Suppressor macrophage treated with lipopolysaccharide for 4 hours (primary cell): Measurements from ENCODE around the gene HMOX1.

ENCODE experiments used
- DNase-seq: peaks from one replicate; pipeline ENCODE4 v3.0.0-alpha.2; 2020

Gene HMOX1

DNA sequence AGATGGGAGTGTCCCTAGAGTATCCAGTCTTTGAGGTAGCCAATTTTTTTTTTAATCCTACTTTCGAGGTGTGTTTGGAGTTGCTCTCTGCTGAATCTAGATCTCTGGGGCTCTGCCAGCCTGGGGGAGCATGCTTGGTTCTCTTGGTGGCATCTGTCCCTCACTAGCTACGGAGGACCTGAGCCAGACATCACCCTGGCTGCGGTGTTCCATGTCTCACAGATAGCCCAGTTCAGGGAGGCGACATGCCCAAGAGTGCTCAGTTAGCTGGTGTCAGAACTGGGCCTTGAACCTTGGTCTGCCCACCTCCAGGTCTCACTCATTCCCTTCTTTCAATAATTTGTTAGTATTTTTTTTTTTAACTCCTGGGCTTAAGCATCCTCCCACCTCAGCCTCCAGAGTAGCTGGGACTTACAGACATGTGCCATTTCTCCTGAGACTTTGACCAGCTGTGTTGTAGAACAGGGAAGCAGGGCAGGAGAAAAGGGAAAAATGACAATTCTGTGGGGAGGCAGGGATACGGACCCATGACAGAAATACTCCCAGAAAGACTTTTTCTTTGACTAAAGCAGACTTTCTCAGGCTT, 621 bp downstream of the HMOX1 start:
- no peak for DNase-seq

DNA sequence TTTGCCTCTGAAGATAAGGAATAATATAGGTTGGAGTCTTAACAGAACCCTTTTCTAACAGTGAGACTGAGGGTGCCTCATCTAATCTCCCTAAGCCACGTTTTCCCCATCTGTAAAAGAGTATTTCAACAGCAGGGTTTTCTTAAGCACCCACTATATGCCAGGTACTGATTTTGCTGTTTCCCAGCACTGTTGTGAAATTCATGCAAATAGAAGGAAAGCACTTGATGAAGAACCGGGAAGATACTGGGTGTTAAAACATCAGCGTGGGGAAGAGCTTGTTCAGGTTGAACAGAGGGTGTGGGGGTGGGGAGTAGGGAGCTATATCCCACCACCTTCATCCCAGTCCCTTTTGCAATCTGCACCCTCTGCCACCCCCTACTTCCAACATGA, 2.8 kb downstream of the HMOX1 start:
- peak; percentile 58 for DNase-seq

DNA sequence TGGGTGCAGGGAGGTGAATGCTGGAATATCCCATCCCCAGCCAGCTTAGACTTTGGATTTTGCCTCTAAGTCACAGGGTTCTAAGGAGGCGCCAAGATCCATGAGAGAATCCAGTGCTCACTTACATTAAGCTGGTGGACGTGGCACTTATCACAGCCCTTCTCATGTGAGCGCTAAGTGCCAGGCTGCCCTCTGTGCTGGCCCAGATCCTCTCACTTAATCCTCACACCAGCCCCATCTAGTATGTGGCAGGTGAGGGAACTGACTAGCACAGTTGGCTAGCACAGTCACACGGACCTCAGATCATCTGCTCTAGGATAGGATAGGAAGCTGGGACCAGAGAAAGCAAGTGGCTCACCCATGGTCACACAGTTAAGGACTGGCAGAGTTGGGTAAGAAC, 3.6 kb downstream of the HMOX1 start:
- no peak for DNase-seq

DNA sequence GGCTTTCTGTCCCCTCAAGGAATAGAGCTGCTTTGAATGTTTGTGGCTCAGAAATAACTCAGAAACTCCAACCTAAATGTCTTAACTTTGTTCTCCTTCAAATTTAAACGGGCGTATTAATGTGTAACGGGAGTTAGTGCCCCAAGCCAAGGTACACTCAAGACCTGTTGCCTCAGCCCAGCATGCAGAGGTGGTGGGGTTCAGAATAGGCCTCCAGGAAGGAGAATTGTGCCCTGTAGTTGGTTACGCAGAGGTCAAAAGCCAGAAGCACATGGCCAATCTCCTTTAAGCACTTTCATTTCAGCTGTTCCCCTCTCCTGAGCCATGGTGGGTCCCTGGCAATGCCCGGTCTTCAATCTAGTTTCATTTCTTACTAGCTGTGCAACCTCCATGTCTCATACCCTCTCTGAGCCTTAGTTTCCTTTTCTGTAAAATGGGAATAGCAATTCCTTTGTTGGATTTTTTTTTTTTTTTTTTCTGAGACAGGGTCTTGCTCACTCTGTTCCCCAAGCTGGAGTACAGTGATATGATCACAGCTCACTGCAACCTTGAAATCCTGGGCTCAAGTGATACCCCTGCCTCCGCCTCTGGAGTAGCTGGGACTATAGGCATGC, 4.2 kb downstream of the HMOX1 start:
- DNase-seq, result no peak

DNA sequence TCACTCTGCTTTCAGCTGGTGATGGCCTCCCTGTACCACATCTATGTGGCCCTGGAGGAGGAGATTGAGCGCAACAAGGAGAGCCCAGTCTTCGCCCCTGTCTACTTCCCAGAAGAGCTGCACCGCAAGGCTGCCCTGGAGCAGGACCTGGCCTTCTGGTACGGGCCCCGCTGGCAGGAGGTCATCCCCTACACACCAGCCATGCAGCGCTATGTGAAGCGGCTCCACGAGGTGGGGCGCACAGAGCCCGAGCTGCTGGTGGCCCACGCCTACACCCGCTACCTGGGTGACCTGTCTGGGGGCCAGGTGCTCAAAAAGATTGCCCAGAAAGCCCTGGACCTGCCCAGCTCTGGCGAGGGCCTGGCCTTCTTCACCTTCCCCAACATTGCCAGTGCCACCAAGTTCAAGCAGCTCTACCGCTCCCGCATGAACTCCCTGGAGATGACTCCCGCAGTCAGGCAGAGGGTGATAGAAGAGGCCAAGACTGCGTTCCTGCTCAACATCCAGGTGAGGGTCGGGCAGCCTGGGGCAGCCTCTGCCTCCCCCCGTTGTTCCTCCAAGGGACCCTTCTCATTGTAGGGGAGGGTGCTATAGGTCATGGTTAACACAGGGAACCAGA, 5.9 kb downstream of the HMOX1 start:
- DNase-seq, result no peak

DNA sequence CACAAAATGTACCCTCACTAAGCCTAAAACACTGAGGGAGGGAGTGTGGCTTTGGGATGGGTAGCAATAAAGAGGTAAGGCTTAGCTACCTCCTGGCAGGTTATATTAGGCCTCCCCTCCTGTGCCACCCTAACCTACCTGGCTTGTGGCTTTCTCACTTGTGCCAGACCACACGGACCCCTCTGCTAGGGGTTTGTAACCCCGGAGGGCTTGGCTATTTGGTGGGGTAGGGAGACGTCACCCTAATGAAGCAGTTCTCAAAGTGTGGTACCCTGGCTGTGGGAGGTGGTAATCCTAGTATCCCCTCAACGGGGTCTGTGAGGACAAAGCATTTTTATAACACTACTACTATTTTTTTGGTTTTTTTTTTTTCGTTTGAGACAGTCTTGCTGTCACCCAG, 10.0 kb downstream of the HMOX1 start:
- DNase-seq, result no peak

DNA sequence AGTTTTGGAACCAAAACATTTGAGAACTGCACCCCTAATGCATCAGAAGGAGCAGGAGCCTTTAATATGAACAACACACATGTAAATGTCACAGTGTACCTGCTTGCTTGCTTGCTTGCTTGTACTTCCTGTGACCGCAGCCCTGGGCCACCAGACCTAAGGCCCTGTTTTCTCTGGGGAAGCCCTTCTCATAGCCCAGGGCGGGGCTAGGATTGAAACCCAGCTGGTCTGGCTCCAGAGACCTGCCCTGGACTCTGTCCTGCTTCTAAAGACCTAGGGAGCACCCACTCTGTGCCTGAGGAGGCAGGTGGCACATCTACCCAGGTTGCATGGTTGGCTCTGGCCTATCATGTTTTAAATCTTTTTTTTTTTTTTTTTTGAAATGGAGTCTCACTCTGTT, 11.5 kb downstream of the HMOX1 start:
- no peak for DNase-seq

DNA sequence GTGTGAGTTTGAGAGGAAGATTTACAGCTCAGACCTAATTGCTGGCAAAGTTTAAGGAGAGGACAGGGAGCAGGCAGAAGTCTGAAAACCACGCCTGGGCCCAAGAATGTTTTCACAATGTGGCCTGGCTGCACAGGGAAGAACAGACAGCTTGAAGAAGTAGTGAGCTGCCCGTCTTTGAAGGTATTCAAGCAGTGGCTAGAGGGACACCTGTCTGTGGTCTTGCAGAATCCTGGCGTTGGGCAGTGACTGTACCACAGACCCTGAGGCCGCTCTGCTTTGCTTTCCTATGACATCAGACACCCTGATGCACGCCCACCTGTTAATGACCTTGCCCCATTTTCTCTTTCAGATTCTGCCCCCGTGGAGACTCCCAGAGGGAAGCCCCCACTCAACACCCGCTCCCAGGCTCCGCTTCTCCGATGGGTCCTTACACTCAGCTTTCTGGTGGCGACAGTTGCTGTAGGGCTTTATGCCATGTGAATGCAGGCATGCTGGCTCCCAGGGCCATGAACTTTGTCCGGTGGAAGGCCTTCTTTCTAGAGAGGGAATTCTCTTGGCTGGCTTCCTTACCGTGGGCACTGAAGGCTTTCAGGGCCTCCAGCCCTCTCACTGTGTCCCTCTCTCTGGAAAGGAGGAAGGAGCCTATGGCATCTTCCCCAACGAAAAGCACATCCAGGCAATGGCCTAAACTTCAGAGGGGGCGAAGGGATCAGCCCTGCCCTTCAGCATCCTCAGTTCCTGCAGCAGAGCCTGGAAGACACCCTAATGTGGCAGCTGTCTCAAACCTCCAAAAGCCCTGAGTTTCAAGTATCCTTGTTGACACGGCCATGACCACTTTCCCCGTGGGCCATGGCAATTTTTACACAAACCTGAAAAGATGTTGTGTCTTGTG, 12.5 kb downstream of the HMOX1 start:
- DNase-seq, result no peak

DNA sequence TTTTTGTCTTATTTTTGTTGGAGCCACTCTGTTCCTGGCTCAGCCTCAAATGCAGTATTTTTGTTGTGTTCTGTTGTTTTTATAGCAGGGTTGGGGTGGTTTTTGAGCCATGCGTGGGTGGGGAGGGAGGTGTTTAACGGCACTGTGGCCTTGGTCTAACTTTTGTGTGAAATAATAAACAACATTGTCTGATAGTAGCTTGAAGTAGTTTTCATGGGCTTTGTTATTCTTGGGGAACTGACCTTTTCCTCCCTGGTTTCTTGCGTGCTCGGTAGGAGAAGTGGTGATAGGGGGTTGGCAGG, 13.1 kb downstream of the HMOX1 start:
- DNase-seq, result no peak

DNA sequence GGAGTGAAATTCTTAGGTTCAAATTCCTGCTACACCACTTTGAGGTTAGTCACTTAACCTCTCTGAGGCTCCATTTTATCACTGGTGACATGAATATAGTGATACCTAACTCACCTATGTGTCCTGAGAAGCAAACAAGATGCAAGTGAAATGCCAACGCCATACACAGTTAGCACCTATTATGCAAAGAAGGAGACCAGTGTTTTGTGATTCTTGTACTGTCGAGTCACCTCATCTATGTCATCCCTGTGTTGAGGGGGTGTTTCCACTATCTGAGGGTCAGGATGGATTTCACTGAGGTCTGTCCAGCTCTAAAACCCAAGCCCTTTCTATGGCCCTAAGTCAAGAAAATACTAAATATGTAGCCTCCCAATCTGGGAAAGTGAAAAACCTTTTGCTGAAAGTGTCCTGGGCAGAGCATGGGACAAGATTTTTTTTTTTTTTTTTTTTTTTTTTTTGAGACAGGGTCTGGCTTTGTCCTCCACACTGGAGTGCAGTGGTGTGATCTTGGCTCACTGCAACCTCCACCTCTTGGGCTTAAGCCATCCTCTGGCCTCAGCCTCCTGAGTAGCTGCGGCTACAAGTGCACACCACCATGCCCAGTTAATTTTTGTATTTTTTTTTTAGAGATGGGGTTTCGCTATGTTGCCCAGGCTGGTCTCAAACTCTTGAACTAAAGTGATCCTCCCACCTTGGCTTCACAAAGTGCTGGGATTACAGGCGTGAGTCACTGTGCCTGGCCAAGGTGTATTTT, 14.1 kb downstream of the HMOX1 start:
- DNase-seq, result no peak

DNA sequence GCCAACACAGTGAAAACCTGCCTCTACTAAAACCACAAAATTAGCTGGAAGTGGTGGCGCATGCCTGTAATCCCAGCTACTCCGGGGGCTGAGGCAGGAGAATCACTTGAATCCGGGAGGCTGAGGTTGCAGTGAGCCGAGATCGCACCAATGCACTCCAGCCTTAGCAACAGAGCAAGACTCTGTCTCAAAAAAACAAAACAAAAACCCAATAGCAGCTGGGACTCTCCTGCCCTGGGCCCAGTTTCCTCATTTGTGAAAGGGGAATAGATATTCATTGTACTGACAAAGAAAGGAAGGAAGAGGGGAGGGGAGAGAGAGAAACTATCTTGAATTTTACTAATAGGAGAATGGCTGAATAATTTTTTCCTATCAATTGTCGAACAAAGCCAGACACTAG, 15.7 kb downstream of the HMOX1 start:
- DNase-seq, result peak; percentile 83

DNA sequence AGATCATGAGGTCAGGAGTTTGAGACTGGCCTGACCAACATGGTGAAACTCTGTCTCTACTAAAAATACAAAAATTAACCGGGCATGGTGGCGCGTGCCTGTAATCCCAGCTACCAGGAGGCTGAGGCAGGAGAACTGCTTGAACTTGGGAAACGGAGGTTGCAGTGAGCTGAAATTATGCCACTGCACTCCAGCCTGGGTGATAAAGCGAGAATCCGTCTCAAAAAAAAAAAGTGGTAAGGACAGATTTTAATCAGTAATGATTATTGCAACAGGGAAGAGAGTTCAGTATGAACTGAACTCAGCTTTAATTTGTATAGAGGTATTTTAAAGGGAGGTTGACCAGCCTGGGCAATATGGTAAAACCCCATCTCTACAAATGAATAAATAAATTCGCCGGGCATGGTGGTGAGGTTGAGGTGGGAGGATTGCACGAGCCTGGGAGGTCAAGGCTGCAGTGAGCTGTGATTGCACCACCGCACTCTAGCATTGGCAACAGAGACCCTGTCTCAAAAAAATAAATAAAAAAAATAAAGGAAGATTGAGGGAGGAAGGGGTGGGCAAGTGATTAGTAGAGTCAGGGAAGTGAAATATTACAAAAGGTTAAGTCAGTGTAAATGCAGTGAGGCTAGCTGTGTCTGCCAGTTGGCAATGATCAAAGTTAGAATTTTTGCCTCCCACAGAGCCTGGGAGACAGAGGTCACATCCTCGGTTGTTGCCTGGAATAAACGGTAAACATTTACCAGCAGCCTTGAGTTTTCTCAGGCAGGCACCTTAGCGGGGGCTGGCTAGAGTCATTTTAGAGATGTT, 16.4 kb downstream of the HMOX1 start:
- DNase-seq, result peak; percentile 31

DNA sequence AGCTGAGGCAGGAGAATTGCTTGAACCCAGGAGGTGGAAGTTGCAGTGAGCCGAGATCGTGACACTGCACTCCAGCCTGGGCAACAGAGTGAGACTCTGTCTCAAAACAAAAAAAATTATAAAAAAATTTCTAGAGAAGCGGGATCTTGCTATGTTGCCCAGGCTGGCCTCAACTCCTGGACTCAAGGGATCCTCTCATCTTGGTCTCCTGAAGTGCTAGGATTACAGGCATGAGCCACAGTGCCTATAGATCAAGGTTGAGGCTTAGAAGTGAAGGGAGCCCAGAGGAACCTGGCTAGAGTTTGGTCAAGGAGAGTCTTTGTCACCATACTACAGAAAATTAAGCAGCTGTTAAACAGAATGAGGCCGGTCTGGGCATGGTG, 17.7 kb downstream of the HMOX1 start:
- no peak for DNase-seq

DNA sequence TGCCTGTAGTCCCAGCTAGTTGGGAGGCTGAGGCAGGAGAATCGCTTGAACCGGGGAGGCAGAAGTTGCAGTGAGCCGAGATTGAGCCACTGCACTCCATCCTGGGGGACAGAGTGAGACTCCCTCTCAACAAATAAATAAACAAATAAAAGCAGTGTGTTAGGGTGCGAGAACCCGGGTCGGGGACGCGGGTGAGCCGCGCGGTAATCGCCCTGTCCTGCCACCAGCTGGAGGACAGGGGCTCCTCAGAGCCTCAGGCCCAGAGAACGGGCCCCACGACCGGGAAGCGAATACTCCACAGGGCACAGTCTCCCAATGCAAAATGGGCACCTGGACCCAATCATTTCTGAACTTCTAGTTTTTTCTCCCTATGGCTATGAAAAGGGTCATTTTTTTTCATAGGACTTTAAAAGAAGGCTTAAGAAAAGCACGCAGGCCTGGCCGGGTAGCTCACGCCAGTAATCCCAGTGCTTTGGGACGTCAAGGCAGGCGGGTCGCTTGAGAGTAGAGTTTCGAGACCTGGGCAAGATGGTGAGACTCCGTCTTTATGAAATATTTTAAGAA, 18.3 kb downstream of the HMOX1 start:
- DNase-seq, result no peak

DNA sequence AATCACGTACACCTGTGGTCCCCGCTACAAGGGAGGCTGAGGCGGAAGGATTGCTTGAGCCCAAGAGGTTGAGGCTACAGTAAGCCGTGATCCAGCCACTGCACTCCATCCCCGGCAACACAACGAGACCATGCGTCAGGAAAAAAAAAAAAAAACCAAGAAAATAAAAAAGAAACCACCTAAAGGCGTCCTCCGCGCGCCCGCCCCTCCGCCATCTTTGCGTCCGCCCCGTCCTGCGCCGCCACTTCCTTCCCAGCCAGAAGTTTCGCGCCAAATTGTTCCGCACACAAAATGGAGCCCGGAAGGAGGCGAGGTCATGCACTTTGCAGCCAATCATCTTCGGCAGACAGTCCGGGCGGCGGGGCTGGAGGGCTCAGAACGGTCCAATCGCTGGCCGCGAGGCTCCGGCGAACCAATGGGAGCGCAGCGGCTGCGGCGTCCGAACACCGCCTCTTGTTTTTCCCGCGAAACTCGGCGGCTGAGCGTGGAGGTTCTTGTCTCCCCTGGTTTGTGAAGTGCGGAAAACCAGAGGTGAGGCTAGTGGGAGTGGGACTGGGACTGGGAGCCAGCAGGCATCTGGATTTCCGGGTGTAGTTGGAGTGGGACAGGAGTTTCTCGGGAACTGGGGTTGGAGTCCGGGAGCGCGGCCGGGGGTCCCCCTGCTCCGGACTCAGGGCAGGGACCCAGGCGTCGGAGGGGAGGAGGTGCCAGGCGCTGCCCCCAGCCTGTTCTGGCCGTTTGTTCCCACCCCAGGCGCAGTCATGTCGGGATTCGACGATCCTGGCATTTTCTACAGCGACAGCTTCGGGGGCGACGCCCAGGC, 19.0 kb downstream of the HMOX1 start, which contains the start of gene MCM5:
Gene MCM5 (plus strand): TSS at position 463 of the 823 bp plus-strand sequence. CDS start 299 bp downstream, at position 762.
- peak; percentile 98 for DNase-seq

DNA sequence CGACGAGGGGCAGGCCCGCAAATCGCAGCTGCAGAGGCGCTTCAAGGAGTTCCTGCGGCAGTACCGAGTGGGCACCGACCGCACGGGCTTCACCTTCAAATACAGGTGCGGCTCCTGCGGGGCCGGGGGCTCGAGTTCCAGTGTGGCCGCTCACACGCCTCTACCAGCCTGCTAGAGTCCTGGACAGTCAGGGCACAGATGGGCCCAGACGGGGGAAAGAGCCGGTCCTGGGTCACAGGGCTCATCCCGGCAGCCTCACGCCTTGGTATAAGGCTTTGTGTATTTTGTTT, 19.6 kb downstream of the HMOX1 start:
- no peak for DNase-seq

DNA sequence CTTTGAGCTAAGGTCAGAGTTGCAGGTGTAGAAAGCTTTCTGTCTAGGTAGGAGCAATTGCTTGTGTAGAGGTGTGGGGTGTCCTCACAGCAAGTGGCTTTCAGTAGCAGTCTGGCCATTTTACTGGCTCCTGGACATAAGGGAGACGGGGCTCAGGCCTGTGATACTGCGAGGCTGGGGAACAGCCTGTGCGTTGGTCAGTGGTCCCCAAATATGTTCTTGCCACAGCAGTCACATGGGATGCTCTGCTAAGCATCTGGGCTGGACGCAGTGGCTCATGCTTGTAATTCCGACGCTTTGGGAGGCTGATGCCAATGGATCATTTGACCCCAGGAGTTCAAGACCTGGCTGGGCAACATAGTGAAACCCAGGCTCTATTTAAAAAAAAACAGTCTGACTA, 21.0 kb downstream of the HMOX1 start:
- DNase-seq, result no peak

DNA sequence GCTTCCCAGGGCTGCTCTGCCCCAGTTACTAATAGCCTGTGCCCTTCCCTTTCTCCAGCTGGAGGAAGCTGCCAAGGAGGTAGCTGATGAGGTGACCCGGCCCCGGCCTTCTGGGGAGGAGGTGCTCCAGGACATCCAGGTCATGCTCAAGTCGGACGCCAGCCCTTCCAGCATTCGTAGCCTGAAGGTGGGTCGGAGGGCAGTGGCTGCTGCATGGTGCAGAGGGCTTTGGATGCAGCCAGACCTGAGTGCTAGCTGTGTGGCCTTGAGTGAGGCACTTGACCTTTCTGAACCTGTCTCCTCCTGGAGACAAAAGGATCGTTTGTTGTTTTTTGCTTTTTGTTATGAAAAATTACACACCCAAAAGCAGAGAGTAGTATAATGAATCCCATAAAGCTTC, 22.5 kb downstream of the HMOX1 start:
- DNase-seq, result no peak

DNA sequence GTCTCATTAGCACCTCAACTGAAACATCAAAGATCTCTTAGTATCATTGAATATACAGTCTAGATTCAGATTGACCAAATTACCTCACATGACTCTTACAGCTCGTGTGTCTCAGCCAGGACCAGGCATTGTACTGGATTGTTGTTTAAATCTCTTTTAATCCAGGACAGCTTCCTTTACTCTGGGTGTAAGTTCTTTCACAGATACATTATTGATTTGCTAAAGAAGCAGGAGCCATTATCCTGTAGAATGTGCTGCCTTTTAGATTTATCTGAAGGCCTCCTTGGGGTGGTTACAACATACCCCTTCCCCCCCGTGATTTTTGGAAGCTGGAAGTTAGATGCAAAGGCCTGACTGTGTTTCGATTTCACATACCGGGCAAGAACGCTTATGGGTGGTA, 23.3 kb downstream of the HMOX1 start:
- DNase-seq, result no peak

DNA sequence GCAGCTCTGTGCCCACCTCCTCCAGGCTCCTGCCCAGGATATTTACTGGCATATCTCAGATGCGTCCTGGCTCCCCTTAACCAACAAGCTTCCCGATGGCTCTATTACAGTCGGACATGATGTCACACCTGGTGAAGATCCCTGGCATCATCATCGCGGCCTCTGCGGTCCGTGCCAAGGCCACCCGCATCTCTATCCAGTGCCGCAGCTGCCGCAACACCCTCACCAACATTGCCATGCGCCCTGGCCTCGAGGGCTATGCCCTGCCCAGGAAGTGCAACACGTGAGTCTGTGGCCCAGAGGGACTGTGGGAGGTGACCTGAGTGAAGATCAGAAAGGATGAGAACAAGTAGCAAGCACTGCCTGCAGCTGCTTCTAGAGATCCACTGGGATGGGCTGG, 25.5 kb downstream of the HMOX1 start:
- DNase-seq, result no peak

DNA sequence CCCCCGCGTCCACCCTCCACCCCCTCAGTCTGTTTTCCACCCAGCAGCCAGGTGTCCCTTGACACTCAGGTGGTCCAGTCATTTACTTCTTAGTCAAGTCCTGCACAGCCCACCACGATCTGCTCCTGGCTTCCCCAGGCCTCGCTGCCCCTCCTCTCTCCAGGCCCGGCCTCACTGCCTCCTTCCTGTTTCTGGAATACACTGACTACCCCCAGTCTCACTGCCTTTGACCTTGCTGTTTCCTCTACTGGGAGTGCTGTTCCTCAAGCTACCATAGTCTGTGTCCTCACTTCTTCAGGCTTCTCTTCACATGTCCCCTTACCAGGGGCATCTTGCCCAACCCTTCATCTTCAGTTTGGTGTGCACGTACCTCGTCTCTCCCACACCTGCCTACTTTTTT, 26.5 kb downstream of the HMOX1 start:
- peak; percentile 53 for DNase-seq
